Measurements from ENCODE around the gene PNLIPRP2.

Gene PNLIPRP2

DNA sequence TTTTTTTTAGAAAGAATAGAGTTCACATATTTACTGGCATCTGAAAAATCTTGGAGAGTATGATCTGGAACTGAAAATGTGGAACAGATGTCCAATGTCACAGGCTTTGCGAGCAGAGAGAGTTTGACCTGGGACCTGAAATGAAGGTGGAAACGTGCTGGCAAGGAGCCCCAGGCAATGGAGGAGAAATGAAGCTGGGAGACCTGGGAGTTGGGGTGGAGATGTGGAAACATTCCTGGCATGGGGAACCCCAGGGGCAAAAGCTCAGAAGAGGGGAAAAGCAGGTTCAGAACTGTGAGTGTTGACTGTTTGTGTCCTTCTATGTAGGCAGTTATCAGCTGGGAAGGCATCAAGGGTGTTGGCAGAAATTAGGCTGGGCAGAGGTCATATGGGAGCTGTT lies 7.3 kb upstream of the PNLIPRP2 start:
- DNase-seq = no peak

DNA sequence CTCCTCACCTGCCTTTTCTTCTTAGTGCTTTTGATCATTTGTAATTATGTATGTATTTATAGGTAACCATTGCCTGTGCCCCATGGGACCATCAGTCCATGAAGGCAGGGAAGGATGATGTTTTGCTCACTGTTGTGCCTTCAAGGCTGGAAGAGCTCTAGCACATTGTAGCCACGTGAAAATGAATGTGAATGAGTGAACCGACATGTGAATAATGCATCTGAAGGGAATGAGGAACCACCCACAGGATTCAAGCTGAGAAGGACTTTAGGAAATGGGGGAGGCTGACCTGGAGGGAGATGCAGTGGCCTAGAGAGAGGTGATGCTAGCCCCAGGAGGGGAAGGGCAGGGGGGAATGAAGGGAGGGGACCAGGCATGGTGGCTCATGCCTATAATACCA lies 6.0 kb upstream of the PNLIPRP2 start:
- DNase-seq = no peak

DNA sequence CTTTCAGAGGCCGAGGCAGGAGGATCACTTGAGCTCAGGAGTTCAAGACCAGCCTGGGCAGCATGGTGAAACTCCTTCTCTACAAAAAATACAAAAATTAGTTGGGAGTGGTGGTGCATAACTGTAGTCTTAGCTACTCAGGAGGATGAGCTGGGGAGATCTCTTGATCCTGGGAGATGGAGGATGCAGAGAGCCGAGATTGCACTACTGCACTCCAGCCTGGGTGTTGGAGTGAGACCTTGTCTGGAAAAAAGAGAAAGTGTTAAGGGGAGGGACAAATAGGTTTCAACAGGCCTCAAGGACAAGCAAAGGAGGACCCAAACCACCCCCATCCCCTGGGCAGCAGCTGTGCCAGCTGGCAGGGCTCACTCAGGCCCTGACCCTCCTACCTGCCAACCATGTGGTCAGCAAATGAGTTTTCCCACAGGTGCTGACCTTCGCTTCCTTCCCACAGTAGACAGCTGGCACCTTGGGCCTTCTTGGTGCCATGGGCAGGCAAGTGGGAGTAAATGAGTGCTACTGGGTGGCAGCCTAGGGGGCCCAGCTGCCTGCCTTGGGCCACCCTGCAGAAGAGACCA lies 5.5 kb upstream of the PNLIPRP2 start:
- no peak for DNase-seq

DNA sequence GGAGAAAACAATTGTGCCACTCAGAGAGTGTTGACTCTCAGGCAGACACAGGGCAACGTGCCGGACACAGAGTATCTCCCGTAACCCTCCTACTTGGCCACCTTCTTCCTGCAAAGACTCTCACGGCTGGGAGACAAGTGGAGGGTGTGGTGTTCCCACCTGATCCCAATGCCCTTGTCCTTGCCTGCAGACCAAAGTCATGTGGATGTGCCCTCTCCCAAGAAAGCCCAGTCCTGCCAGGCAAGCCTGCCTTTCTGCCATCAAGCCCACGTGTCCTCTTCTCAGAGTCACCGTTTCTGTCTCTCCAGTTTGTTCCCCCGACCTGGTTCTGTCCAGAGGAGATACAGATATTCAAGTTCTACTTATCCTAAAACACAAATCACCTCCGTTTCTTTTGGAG lies 723 bp downstream of the PNLIPRP2 start:
- no peak for DNase-seq

DNA sequence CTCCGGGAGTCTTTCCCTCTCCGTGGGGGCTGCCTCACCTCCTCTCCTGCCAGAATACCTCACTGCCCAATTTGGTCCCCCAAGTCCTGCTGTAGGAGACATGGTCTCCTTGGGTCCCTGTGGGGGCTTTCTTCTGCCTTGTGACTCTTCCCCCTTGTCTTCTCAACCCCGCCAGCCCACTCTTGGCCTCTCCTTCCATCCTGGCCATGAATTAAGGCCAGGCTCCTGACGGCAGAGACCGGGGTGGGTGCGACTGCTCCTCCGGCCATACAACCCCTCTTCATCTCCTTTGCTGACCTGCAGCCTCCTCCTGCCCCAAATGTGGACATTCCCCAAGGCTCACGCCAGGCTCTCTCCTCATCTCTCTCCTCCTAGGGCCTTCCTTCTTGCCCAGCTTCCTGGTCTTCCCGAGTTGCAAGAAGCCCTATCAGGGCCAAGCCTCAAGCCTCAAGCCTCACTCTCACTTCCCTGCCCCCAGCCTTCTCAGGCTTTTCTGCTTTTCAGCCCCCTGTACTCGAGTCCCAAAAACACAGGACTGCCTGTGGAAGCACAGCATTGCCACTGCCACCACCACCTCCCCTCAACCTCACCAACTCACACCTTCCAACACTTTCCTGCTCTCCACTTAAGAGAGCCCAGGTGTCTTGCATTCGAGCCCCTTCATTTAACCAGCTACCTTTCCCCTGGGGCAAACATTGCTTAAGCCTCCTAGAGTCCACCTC lies 1.3 kb downstream of the PNLIPRP2 start:
- DNase-seq = no peak

DNA sequence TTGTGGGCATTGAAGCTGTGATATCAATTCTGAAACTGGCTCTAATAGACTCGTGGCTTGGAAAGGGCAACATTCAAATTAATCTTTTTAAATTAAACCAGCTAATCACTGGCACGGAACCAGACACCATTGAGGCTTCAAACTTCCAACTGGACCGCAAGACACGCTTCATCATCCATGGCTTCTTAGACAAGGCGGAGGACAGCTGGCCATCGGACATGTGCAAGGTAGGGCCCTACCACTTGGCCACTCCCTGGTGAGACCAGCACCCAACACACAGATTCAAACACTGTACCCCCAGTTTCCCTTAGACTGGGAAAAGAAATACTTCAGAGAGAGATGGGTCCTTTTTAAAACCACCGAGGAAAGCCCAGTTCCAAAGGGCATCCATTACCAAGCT lies 5.1 kb downstream of the PNLIPRP2 start:
- DNase-seq = no peak

DNA sequence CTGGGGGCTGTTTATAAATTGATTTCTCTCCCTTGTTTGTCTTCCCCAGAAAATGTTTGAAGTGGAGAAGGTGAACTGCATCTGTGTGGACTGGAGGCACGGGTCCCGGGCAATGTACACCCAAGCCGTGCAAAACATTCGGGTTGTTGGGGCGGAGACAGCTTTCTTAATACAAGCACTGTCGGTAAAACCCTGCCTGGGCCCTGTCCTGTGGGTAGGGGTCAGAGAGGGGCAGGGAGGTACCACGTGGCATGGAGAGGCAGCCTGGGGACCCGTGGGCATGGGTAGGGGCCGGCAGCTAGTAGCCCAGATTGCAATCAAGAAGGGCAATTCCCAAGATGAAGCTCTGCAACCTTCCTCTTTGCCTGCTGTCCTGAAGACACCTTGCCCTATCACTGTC lies 6.1 kb downstream of the PNLIPRP2 start:
- no peak for DNase-seq

DNA sequence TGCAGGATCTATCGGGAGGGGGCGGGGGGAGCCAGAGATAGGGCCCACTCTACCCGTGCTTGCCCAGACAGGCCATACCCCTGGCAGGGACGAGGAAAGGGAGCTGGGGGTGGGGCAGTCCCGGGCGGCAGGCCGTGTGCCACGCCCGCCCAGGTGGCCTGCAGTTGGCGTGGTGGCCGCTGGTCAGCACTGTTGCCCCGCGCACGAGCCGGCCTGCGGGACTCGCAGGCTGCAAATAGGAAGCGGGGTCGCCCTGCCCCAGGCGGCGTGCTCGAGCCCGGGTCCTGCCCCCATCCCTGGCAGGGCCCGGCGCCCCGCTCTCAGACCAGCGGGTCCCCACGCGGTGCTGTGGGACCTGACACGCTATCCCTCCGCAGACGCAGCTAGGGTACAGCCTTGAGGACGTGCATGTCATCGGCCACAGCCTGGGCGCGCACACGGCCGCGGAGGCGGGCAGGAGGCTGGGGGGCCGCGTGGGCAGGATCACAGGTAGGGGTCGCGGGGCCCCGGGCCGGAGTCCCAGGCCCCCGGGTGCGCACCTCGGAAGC lies 6.7 kb downstream of the PNLIPRP2 start:
- DNase-seq = no peak

DNA sequence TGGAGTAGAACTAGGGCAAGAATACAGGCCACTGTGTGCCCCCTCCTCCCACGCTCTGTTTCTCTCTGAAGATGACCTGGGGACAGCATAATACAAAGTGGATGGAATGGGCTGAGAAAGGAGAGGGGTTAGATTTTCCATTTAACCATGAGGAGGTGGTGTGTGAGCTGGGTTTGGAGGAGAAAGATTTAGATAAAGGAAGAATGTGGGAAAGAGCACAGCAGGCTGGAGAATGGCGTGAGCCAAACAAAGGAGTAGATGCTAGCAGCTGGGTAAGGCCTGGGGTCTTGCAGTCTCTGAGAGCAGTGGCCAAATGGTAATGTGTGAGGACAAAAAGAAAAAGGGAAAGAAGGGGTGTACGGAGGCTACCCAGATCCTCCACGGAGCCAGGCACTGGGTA lies 8.6 kb downstream of the PNLIPRP2 start:
- no peak for DNase-seq

DNA sequence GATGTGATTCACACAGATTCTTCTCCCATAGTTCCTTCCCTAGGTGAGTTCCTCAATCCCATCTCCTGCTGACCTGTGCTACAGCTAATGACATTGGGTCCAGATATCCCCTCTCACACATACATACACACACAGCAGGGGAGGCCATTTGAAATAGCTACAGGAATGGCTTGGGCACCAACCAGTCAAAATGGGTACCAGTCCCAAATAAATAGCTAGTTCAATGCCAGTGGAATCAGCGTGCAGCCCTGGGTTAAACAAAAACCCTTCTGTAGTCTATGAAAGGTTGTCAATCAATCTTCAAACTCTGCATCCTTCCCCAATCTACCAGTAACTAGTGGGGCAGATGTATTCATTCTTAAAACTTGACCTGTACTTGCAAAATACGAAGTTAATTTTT lies 9.3 kb downstream of the PNLIPRP2 start:
- DNase-seq = no peak

DNA sequence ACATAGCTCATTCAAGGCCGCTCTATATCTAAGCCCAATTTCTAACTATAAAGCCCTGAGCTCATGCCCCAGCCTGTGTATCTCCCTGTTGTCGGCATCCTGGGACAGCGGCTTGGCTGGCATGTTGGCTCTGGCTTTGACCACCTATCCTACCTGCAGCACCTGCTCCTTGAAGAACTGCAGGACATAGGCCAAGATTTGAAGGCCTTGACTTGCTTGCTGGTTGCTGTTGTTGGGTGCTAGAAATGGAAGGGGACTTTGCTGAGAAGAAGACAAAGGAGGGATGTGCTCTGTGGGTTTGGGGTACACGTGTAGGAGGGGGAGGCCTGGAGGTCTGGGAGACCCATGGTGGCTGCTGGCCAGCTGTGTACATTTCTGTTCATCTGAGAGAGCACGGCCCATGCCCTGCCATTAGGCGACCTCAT lies 11.1 kb downstream of the PNLIPRP2 start:
- DNase-seq = no peak

DNA sequence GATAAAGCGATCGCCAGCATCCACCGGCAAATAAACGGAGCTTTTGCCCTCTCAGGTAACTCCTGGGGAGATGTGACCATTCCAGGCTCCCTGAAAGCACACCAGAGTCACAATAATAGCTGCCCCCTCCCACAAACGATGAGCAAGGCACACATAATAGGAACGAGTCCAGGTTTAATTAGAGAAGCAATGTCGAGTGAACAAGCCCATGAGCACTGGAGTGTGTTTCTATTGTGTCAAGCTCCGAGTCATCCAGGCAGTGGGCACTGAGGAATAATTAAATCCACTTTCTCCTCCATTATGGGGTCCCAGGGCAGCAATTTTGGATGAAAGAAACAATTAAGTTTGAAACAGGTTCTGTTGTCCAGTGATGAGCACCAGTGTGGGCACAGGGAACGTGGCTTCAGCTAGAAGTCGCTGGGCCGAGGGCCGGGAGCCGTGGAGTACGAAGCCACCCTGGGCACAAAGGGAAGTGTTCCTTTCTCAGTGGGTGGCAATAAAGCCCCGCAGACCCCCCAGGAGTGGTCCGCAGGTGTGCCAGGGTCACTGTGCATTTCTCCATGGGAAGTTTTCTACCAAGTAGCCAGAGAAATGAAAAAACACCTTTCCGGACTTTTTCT lies 12.0 kb downstream of the PNLIPRP2 start:
- DNase-seq = no peak

DNA sequence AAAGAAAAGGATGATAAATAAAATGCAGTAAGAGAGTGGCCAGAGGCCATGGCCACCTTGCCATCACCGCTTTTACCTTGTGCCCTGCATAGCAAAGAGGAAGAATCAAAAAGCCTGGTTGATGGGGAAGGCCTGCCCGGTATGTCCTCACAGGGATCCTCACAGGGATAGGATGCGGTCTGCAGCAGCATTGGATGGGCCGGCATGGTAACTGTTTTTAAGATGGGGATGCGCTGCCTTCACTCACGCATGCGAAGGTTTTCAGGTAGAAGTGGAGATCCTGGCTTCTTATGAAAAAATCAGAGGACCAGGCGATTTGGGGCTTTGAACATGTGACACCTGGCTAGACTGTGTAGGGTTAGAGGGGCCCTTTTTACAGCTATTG lies 12.5 kb downstream of the PNLIPRP2 start:
- no peak for DNase-seq

DNA sequence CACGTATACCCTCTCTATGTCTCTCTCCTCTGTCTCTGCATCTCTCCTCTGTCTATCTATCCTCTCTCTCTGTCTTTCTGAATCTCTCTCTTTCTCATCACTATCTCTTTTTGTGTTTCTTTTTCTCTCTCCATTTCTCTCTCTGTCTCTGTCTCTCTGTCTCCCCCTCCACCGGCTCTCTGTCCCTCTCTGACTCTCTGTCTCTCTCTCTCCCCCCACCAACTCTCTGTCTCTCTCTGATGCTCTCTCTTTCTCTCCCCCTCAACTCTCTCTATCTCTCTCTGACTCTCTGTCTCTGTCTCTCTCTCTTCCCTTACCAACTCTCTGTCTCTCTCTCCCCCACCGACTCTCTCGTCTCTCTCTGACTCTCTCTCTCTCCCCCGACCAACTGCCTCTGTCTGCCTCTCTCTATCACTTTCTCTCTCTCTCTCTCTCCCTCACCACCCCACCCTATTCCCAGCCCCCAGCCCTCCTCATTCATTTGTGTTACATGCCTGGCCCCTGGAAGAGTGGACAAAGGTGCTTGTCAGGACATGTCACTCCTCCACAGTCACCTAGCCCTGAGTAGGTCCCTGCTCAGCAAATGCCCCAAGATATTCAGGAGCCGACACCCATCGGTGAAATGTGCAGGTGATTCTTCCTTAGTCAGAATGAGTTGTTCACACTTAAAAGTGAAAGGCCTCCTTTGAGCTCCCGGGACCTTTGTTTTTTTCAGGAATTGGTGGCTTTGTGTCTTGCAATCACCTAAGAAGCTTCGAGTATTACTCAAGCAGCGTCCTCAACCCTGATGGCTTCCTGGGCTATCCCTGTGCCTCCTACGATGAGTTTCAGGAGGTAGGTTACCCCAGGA lies 13.6 kb downstream of the PNLIPRP2 start:
- no peak for DNase-seq

DNA sequence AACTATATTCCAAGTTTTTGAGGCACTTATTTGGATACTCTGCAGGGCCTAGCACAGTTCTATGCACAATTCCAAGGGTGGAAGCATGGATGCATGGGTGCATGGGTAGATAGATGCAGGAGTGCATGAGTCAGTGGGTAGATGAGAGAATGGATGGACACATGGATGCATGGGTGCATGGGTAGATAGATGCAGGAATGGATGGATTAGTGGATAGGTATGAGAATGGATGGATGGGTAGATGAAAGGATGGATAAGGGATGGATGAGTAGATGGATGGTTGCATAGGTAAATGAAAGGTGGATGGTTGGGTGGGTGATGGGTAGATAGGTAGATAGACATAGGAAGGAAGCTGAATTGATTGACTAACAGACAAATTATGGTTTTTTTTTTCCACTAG lies 15.6 kb downstream of the PNLIPRP2 start:
- DNase-seq = no peak

DNA sequence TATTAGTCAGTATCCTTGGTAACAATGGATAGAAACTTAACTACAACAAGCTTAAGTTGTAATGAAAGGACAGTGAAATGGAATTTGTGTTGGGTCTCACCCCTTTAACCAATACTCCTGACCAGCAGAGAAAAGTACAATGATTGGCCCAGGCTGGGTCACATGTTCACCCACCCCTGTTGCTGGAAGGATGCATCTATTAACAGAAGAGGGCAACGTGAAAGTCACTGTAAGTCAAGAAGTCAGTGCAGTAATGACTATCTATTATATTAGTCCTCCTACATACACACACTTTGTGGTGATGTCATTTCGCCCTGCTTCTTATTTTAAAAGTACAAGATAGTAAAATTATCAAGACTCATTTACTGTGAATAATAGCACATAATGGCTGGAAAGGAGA lies 16.2 kb downstream of the PNLIPRP2 start:
- DNase-seq = no peak

DNA sequence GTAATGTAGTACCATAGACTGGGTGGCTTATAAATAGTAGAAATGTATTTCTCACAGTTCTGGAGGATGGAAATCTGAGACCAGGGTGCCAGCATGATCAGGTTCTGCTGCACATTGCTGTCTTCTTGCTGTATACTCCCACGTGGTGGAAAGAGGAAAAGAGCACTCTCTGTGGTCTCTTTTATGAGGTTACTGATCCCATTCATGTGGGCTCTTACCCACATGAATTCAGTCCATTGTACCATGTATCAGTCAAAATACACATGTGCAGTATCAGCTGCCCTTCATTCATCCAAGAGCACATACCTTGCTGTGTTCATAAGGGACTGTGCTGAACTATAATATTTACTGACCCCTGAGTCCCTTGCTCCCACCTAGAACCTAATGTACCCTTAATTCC lies 17.1 kb downstream of the PNLIPRP2 start:
- DNase-seq = no peak

DNA sequence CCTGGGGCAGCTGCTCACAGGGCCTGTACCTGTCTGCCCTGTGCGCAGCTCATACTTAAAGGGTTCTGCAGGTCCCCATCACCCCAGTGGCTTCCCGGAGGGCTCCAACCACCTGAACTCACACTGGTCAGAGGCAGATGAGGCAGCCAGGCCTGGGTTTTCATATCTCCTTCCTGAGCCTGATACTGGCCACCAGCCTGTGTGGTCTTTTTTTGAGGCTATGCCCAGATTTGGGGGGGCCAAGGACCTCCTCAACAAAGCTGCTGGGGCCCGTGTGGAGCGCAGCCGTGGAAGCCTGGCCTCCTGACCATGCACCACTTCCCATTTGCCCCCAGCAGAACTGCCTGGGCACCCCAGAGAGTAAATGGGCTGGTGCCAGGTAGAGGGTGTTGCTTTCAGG lies 25.7 kb downstream of the PNLIPRP2 start:
- DNase-seq = no peak

DNA sequence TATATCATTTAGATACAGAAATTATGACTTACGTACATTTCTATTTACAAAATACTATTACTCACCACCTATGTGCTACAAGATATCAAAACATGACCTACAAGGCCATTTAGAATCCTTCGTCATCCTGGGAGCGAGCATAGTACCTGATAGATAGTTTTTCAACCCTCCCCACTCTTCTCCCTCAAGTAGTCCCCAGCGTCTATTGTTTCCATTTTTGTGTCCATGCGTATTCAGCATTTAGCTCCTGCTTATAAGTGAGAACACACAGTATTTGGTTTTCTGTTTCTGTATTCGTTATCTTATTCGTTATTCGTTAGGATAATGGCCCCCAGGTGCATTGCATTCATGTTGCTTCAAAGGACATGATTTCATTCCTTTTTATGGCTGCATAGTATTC lies 28.1 kb downstream of the PNLIPRP2 start:
- no peak for DNase-seq

DNA sequence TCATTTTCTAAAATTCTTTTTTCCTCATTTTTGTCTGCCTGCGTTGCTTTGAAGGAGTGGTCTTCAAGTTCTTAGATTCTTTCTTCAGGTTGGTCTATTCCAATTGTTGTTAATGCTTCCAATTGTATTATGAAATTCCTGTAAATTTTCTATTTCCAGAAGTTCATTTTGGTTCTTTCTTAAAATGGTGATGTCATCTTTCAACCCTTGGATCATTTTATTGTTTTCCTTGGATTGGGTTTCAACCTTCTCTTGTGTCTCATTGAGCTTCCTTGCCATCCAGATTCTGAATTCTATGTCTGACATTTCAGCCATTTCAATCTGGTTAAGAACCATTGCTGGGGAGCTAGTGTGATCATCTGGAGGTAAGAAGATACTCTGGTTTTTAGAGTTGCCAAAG lies 33.1 kb downstream of the PNLIPRP2 start:
- no peak for DNase-seq

DNA sequence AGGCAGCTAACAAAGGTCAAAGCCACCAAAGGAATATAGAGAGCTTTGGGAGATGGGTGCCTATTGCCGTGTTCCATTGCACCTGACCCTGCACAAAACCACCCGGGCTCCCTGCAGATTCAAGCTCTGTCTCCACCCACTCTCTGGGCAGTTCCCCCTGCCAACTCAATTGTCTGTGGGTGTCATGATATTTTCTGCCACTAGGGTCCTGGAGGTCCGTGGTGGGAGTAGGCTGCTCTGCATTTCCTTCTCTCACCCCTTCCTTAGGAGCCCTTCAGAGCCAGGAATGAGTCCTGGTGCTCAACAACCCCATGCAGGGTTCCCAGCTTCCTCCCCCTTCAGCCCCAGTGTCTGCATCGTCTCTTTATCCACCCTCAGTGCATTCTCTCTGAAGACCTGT lies 34.1 kb downstream of the PNLIPRP2 start:
- DNase-seq = no peak

DNA sequence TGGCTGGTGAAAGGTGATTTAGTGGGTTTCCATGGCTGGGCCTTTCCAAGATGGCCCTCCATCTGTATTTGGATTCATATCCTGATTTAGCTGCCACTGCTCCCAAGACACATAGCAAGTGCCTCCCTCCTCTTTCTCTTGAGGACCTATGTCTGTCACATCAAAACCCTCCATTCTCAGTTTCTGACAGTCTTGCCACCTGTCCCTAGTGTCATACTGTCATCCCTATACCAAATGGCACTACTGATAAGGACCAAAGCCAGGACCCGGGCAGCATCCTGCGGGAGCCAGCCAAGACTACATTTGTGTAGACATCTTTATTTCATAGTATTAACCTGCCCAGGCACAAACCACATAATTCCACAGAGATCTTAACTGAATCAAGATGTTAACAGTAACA lies 34.8 kb downstream of the PNLIPRP2 start:
- no peak for DNase-seq

DNA sequence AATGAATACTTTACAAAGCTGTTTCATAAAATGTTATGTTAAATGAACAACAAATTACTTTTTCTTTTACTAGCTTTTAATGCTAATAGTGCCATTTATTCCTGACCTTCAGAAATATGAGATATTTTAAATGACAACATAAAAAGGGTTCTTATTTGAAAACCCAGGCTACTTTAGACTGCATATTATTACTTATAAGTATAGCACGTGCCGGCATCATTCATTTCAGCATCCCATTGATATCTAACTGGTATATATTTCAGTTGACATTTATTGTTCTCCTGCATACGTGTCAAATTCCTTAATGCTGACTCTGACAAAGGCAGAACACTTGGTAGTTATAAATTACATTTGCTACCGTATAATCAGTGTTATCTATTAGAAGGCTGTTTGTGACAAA lies 35.3 kb downstream of the PNLIPRP2 start:
- DNase-seq = no peak
